HG02973 (cell line): ENCODE results near the gene SBF1.
"Not testable (repeated sequence)": the region's sequence is repeated elsewhere in the genome, so short reads cannot be mapped to it uniquely, and the experiment has no call there.

Experiments
- ATAC-seq: cut with Tn5 transposase; IDR thresholded peaks from one replicate; pipeline ENCODE4 v1.9.1; 2021; ENCODE audit warnings: moderate library complexity; ENCODE audit not compliant: unreplicated experiment

SBF1 gene

DNA sequence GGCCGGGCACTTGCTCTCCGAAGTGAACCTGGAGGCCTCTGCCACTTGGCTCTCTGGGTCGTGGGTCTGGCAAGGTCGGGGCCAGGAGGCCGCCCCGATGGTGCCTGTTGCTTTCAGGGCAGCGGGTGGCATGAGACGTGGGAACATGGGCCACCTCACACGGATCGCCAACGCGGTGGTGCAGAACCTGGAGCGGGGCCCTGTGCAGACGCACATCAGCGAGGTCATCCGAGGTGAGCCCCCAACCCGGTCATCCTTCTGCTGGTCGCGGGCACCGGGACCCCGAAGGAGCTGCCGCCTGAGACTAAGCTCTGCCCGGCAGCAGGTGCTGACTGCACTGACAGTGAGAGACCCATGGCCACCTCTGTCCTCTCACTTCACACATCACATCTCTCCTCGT, 40.0 kb downstream of the SBF1 start:
- no peak for ATAC-seq

DNA sequence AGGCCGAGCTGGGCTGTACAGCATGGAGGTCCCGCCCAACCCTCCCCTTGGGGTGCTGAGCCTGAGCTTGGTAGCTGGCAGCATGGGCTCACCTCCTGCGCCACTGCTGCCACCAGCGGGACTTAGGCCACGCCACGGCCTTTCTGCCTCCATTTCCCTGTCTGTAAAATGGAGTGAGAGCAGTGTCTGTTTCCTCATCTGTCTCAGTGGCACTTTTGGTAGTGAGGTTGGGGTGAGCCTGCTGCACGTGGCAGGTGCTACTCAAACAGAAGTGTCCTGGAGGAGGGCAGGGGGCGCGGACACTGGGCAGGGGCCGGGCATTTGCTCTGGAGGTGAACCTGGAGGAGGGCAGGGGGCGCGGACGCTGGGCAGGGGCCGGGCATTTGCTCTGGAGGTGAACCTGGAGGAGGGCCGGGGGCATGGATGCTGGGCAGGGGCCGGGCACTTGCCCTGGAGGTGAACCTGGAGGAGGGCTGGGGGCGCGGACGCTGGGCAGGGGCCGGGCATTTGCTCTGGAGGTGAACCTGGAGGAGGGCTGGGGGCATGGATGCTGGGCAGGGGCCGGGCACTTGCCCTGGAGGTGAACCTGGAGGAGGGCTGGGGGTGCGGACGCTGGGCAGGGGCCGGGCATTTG, 41.8 kb downstream of the SBF1 start:
- not testable (repeated sequence) for ATAC-seq

DNA sequence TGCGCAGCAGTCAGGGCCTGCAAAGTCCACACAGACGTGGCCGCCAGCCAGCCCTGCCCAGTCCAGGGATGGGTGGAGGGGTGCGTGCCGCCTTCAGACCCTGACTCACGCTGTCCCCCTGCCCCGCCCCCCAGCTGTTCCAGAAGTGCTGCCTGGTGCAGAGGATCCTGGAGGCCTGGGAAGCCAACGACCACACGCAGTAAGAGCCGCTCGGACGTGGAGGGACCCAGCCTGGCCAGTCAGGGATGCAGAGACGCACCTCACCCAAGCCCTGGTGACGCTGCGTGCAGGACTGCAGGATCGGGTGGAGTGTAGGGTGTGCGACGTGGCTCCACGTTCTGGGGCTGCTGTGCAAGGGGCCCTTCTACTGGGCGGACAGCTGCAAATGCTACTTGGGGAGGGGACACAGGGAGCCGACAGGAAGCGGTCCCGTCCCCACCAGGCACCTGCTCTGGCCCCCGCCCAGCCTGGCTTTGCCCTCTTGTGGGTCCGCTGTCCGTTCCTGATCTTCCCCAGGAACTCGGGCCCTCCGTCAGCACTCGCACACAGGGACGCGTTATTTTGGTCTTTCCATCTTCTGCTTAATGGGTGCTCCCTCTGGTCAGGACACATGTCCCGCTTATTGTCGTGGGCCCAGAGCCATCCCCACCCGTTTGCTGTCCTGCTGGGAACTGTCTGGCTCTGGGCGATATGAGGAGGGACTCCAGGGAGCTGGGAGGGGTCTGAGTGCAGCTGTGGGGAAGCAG, 42.5 kb downstream of the SBF1 start:
- ATAC-seq = no peak

DNA sequence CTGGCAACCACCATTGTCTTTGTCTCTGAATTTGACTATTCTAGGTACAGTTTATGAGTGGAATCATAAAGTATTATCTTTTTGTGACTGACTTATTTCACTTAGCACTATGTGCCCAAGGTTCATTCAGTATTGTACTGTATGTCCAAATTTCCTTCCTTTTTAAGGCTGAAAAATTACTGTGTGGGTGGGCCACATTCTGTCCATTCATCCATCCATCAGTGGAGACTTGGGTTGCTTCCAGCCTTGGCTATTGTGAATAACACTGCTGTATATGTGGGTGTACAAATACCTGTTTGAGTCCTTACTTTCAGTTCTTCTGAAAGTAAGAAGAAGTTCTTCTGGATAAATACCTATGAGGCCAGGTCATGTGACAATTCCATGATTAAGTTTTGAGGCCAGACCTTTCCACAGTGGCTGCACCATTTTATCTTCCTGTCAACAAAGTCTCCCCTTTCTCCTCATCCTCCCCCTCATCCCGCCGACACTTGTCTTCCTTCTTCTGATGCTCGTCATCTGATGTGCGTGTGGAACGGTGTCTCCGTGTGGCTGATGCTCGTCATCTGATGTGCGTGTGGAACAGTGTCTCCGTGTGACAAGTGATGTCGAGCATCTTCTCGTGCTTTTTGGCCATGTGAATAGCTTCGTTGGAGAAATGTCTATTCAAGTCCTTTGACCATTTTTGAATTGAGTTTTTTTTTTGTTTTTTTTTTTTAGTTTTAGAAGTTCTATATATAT, 49.5 kb downstream of the SBF1 start:
- ATAC-seq = no peak

DNA sequence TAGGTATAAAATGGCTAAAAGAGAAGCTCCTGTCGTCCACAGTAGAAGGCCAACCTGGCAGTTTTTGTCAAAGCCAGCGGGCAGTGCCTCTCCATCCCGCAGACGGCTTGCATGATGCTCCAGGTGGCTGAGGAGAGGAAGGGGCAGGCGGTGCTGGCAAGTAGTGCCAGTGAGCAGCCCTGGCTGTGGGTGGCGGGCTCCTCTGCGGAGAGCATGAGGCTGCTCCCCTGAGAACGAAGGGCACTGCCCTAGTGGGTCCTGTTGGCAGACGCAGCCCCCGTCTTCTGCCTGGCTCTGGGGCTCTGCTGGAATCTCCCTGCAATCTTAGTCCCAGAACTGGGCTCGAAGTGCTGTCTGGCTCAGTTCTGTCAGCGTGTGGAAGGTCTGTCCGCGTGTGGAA, 50.9 kb downstream of the SBF1 start:
- ATAC-seq = no peak

DNA sequence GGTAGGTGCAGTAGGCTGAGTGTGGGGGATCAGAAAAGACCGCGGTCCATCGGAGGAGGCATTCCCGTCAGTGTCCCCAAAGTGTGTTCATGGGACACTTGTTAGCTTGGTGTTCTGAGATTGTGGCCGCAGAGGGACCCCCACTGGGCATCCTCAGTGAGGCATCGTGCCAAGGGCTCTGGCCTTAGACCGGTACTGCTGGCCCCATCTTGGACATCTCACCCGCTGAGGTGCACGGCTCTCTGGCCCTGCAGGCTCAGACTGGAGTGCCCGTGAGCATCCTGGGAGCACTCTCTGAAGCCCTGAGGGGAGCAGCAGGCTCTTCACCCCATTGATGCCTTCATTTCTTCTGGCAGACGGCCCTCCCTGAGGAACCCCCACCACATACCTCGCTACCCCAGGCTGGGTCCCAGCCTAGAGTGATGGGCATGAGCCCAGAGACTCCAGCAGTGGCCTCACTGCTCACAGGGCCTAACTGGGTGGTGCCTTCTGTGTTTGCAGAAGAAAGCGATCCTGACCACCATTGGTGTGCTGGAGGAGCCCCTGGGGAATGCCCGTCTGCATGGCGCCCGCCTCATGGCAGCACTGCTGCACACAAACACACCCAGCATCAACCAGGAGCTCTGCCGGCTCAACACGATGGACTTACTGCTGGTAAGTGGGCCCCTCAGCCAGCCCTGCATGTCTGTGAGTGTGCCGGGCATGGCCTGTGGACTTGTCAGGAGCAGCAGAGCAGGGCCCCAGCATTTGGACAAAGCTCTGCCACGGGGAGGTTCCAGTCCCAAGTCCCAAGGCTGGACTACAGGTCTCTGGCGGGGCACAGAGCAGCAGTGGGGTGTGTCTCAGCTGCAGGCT, 51.6 kb downstream of the SBF1 start:
- no peak for ATAC-seq

DNA sequence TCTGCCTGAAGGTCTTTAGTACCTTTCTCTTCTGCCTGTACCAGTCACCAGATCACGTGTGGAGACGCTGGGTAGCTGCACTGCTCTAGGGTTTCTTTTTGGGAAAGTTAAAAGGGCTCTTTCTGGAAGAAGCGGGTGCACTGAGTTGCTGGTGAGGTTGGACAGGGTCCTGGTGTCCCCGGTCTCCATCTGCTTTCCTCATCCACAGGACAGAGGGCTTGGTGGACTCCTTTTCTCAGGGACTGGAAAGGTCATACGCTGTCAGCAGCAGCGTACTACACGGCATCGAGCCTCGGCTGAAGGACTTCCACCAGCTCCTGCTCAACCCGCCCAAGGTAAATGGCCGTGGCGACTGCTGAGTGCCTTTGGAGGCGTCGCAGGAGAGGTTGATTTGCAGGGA, 52.8 kb downstream of the SBF1 start:
- ATAC-seq = no peak

DNA sequence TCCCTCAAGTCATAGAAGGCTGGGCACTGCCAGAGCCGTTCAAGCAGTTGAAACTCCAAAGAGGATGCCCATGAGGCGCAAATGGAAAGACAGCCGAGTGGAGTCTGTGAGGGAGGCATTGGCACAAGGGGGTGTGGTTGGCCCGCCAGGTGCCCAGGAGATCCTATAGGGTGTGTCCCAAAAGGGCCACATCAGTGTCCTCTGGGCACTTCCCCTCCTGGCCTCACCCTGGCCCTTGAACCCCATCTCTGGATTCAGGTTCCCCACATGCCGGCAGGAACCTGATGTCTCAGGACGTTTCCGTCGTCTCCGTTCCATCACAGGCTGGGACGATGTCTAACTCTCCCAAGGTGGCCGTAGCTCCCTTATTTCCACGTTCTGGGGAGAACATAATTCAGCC, 54.3 kb downstream of the SBF1 start:
- no peak for ATAC-seq

DNA sequence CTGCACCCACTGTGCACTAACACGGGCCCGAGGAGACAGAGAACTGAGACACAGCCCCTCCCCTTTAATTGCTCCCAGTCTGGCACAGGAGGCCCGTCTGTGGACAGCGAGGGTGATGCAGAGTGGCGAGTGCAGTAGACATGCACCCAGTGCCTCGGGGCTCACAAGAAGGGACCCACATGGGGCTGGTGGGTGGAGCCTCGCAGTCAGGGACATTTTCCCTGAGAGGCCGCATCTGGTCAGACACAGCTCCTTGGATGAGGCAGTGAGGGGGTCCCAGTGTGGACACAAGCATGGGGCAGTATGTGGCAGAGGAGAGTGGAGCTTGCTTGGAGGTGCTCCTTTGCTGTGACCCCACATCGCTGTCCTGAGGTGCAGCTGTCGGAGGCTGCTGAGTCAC, 54.8 kb downstream of the SBF1 start:
- no peak for ATAC-seq

DNA sequence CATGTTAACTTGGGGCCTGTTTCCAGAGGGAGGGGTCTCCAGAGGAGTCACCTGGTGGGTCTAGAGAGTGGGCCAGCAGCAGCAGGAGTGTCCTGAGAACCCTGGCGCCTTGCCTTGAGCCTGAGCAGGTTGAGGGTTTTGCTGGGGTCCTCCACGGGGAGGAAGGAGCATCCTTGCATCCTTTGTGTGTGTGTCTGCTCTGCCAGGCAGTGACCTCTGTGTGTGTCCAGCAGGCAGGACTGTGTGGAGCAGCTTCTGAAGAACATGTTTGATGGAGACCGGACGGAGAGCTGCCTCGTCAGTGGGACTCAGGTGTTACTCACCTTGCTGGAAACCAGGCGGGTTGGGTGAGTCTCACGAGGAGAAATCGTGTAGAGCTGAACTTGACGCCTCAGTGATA, 55.7 kb downstream of the SBF1 start:
- no peak for ATAC-seq

DNA sequence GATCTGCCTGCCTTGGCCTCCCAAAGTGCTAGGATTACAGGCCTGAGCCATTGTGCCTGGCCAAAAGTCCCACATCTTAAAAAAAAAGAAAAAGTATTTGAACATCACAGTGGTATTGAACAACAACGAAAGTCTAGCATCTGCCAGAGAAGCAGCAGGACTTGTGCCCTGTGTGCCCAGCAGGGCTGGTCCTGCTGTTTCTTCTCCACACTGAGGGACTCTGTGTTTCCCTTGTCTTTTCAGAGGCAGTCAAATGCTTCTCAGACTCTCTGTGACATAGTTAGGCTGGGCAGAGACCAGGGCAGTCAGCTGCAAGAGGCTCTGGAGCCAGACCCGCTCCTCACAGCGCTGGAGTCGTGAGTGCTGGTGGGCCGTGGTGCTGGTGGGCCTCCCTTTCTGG, 56.2 kb downstream of the SBF1 start:
- ATAC-seq = no peak

DNA sequence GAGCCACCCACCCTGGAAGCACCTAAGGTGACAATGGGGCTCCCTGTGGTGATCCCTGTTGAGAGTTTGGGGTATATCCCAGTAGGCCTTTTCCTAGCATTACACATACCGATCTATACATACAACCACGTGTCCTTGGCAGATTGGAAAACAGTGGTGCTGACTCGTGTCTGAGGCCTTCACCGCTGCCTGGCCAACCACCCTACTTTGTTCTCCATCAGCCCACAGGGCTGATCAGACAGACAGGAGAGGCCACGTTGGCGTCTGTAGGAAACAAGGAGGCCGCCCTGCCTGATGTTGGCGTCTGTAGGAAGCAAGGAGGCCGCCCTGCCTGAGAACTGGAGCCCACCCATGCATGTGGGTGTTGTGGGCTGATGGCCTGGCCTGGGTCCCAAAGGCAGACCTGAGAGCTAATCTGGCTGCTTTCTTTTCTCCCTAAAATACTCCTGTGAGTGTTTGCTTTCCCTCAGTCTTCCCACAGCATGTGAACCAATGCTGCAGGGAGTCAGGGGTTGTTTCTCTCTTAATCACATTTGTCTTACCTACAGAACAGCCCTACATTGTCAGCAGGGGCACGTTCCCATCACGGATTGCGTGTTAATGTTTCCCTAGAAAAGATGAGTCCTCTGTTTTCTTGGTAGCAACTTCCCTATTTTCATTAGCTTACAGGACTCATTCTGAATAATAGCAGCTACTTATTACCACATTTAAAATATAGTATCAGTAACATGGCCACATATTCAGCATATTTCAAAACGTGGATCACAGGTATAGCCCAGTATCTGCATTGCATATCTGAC, 57.2 kb downstream of the SBF1 start:
- no peak for ATAC-seq

DNA sequence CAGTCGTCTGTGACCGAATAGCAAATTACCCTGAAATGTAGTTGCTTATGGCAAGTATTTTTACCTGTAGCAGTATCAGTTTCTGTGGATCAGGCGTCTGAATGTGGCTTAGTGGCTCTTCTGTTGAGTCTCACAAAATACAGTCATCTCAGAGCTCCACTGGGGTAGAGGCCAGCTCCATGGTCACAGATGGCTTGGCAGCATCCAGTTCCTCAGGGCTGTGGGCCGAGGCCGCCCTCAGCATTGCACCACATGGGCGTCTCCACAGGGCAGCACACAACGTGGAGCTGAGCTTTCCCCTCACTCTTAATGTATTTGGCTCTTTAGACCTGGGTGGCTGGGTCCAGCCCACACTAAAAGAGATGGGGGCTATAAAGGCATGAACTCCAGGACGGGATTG, 57.8 kb downstream of the SBF1 start:
- no peak for ATAC-seq

DNA sequence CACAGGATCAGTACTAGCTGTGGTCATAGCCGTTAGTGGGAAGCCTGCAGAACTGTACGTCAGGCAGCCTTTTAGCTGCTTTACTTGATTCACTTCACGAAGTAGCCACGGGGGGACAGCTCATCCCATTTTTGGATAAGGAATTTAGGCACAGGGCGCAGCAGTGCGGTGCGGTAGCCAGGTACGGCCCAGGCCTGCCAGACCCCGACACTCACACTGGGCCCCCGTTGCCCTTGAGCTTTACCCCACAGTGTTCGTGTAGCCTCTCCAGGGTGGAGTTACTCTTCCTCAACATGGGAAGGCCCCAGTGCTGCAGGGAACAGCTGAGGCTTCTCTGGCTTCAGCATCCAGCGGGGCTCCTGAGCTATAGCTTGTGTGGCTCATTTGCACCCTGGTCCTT, 59.4 kb downstream of the SBF1 start:
- no peak for ATAC-seq

DNA sequence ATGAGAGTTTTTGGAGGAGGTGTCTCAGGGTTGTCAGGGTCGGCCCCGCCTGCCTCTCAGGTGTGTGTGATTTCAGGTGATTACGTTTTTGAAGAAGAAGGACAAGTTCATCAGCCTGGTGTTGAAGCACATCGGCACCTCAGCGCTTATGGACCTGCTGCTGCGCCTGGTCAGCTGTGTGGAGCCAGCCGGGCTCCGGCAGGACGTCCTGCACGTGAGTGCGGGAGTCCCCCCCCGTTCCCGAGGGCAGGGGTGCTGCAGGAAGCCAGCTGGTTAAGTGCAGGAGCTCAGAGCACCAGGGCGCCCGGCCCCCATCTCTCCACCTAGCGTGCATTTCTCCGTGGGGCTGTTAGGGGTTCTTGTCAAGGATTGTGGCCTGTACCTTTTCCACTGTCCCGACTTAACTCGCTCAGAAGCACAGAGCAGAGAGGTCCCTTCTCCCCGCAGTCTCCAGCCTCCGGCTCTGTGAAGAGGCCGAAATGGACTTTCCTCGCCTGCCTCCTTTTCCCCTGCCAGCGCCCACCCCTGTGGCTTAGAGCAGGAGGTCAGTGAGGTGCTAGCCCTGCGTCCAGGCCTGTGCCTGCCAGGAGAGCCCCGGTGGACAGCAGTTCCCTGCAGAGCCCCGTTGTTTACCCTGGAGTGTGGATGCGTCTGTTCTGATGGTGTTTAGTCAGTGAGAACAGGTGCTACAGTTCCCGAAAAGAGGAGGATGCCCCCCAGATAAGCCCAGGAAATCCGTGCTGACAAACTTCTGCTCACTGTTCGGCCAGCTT, 60.2 kb downstream of the SBF1 start:
- no peak for ATAC-seq

DNA sequence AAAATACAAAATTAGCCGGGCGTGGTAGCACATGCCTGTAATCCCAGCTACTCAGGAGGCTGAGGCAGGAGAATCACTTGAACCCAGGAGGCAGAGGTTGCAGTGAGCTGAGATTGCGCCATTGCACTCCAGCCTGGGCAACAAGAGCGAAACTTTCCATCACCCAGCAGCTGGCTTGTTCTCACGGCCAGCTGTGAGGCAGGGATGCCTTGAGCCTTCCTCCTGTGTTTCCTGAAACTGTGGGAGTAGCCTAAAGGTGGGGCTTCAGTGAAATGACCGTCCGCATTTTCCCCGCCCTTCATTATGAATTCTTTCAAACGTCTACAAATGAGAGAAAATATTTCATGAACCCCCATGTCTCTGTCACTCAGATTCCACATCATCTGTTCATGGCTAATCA, 65.9 kb downstream of the SBF1 start:
- not testable (repeated sequence) for ATAC-seq

DNA sequence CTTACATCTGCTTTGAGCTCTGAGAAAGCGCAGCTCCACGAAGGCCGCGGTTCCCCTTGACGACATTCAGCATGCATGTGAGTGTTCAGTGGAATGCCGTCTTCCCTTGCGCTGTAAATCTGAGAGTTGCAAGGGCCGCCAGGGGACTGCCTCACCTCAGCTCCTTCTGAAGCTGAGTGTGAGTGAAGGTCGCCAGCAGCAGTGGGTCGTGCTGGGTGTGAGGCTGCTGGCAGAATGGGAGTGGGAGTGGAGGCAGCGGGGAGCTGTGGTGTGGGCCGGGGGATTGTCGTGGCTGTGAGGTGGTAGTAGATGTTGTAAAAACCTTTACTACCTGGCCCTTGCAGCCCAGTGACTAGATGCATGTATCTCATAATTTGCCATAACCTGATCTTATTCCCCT, 66.5 kb downstream of the SBF1 start:
- ATAC-seq = no peak

DNA sequence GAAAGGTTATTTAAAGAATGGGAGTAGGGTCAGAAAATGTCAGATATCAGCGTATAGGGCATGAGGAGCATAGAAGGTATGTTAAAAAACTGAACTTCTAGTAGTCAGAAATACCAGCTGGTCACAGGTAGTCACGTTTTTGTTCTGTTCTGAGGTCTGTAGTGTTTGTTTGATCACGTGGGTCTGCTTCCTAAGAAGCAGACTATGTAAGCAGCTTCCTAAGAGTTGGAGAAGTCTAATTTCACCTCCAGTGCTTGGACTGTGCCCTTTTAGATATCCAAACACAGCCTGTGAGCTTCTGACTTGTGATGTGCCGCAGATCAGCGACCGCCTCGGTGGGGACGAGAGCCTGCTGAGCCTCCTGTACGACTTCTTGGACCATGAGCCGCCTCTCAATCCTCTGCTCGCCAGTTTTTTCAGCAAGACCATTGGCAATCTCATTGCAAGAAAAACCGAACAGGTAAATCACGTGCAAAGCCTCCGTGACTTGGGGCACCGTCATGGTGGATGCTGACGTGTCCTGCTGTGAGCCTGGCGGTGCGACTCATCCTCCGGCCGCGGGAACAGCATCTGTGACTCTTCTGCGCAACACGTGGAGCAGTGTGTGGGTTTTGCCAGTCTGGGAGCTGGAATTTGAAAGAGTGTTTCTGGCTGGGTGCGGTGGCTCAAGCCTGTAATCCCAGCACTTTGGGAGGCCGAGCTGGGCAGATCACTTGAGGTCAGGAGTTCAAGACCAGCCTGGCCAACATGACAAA, 68.2 kb downstream of the SBF1 start:
- ATAC-seq = no peak

DNA sequence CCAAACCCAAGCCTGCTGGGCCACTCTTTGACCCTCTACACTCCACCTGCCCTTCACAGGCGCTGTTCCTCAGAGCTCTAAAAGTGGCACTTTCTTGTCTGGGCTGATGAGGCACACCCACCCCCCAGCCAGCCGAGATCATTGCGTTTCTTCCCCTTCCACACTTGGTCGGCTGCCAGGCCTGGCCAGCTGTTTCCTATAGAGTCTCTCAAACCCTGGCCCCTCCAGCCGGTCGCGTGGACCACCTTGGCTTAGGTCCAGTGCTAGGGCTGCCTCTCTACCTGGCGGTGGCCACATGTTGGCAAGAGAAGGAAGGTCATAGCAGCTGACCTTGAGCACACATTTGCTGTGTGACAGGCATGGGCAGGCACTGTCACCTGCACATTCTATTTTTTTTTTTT, 71.1 kb downstream of the SBF1 start:
- no peak for ATAC-seq
